CD4-positive, alpha-beta memory T cell (primary cell): ENCODE results near the gene PSMD12. TPM values are rescaled to one million over a fixed set of nuclear protein-coding genes. Genes with fewer than 3 reads are reported as not detected.

Experiments
- CTCF ChIA-PET: fragments of 350-600 bp; sonication (Branson Sonifier 250); formaldehyde crosslinking; loops from one replicate; lab custom pipeline; 2021; ENCODE audit warnings: inconsistent platforms; ENCODE audit not compliant: partially characterized antibody; lab: Charles Lee
- POLR2A ChIA-PET: fragments of 350-600 bp; sonication (Branson Sonifier 250); formaldehyde crosslinking; loops from one replicate; lab custom pipeline; 2021; ENCODE audit not compliant: partially characterized antibody; lab: Charles Lee
- DNase-seq, 5 donors: peaks; one replicate each; pipeline versions ENCODE4 v3.0.0 to v3.0.0-alpha.2; 2020 to 2022; ENCODE audit warnings: mixed read lengths in 1 of 5
- H3K27ac ChIP-seq: one replicate; pipeline ENCODE4 v1.7.0; 2013; ENCODE audit warnings: low read depth, low read length
- H3K27me3 ChIP-seq: 2 replicates; pipeline ENCODE4 v1.7.0; 2013; ENCODE audit warnings: mild to moderate bottlenecking, low read length, moderate library complexity; ENCODE audit not compliant: insufficient read depth
- H3K36me3 ChIP-seq: 2 replicates; pipeline ENCODE4 v1.7.0; 2013; ENCODE audit warnings: mild to moderate bottlenecking, low read length, moderate library complexity; ENCODE audit not compliant: insufficient read depth
- H3K4me1 ChIP-seq: 2 replicates; pipeline ENCODE4 v1.7.0; 2013; ENCODE audit warnings: mild to moderate bottlenecking, low read length, moderate library complexity; ENCODE audit not compliant: insufficient read depth
- H3K4me3 ChIP-seq, 2 donors: one replicate each; pipeline ENCODE4 v1.7.0; 2013; ENCODE audit warnings: low read length in 2 of 2, mild to moderate bottlenecking in 1 of 2
- H3K9me3 ChIP-seq, 2 donors: one replicate each; pipeline ENCODE4 v1.7.0; 2013; ENCODE audit warnings: low read length in 2 of 2, control low read depth in 1 of 2; ENCODE audit not compliant: control insufficient read depth in 1 of 2
- H3K27ac Mint-ChIP-seq, 7 donors: one replicate each; pipeline ENCODE4 v1.8.0; 2020 to 2021; ENCODE audit warnings: mixed read lengths in 7 of 7, mild to moderate bottlenecking in 6 of 7, inconsistent platforms in 3 of 7, moderate library complexity in 3 of 7
- H3K27me3 Mint-ChIP-seq, 2 donors: one replicate each; pipeline ENCODE4 v1.8.0; 2020 to 2021; ENCODE audit warnings: mixed read lengths in 2 of 2
- H3K36me3 Mint-ChIP-seq, 2 donors: one replicate each; pipeline ENCODE4 v1.8.0; 2020 to 2021; ENCODE audit warnings: mixed read lengths in 2 of 2, inconsistent platforms in 1 of 2, mild to moderate bottlenecking in 1 of 2
- H3K4me1 Mint-ChIP-seq, 4 donors: one replicate each; pipeline ENCODE4 v1.8.0; 2020 to 2021; ENCODE audit warnings: mixed read lengths in 4 of 4, mild to moderate bottlenecking in 1 of 4
- H3K4me3 Mint-ChIP-seq, 8 donors: one replicate each; pipeline ENCODE4 v1.8.0; 2020 to 2021; ENCODE audit warnings: mixed read lengths in 8 of 8, mild to moderate bottlenecking in 7 of 8, moderate library complexity in 6 of 8, inconsistent platforms in 3 of 8
- H3K9me3 Mint-ChIP-seq, 8 donors: one replicate each; pipeline ENCODE4 v1.8.0; 2020 to 2021; ENCODE audit warnings: mixed read lengths in 8 of 8, mild to moderate bottlenecking in 5 of 8, inconsistent platforms in 3 of 8, moderate library complexity in 1 of 8
- intact Hi-C: fragments of 100-400 bp; cut with micrococcal nuclease; formaldehyde crosslinking; loops from one replicate; pipeline ENCODE4 v1.15.1; 2023
- polyA plus RNA-seq, 2 donors: library from polyadenylated mRNA; unstranded; fragments of 300-500 nt; fragmentation: Illumina TruSeq; gene quantifications; one replicate each; pipeline ENCODE4 v1.2.3, GENCODE V29; 2021
- total RNA-seq, 2 experiments: library from RNA; stranded (reverse); gene quantifications; one replicate each; pipeline ENCODE4 v1.2.3, GENCODE V29; 2021

PSMD12 gene
- total and polyA plus RNA-seq, 4 experiments from 2014 or later: 34.5 to 49.8 (median 47.8) TPM

DNA sequence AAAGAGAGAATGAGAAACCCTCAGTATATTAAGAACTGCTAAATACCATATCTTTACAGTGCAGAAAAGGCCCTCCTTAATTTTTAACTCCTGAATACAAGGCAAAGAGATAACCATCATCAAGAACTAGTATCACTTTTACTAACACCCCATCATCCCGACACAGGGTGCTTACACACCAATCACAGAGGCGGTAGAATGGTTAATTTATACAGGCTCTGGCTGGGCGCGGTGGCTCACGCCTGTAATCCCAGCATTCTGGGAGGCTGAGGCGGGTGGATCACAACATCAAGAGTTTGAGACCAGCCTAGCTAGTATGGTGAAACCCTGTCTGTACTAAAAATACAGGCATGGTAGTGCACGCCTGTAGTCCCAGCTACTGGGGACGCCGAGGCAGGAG, 4.2 kb downstream of the PSMD12 start:
- Mint-ChIP-seq H3K36me3 (peaks cover 20 to 47% of the 10 kb centered on the region in 2 donors), H3K9me3 (no peaks in the 10 kb centered on the region), H3K4me1 (peaks cover 52 to 85% (median 71%) of the 10 kb centered on the region in 4 donors), H3K4me3 (peak overlapping the region in 6 of 8 donors; percentile 36 to 64 (median 56)), H3K27ac (peak overlapping the region in 5 of 7 donors; percentile 24 to 84 (median 62)), H3K27me3 (no peaks in the 10 kb centered on the region)
- ChIA-PET CTCF (interaction anchor here (0.6 to 29.3 kb wide), 3 partner anchors 13 to 416 kb away, joined by 4 to 605 read pairs (median 126); partner anchors contain the start of gene PITPNC1), POLR2A (no interaction called here)
- Histone ChIP-seq H3K4me1 (peaks cover 84% of the 10 kb centered on the region), H3K9me3 (no peaks in the 10 kb centered on the region), H3K36me3 (peaks cover 2% of the 10 kb centered on the region), H3K4me3 (no peak overlapping the region), H3K27ac (no peak overlapping the region), H3K27me3 (no peaks in the 10 kb centered on the region)
- intact Hi-C loops: loop anchor here (5.0 kb wide), 1 partner anchor 115 kb away; the partner anchor contains the start of gene HELZ
- no peak for DNase-seq

DNA sequence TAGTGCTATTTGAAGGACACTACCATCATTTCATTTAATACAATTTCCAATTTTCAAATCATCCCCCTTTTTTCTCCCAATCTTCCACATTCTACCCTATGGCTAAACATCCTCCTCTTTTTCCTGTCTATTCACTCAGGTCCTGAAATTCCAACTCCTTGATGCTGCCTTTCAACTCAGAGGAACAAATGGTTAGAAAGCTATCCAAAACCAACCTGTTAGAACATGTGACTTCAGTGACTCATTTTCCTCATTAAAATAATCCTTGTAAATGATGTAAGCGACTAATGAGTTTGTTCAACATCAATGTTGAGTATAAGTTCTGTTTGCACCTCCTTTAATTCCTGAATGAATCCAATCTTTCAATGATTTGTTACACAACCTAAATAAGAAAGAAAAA, 5.5 kb downstream of the PSMD12 start:
- Histone ChIP-seq H3K36me3 (peaks cover 12% of the 10 kb centered on the region), H3K27me3 (no peaks in the 10 kb centered on the region), H3K4me3 (no peak overlapping the region), H3K27ac (peak overlapping the region; percentile 48), H3K4me1 (peaks cover 78% of the 10 kb centered on the region), H3K9me3 (no peaks in the 10 kb centered on the region)
- POLR2A ChIA-PET: interaction anchor here (0.9 to 3.0 kb wide), 2 partner anchors 14 to 17 kb away, joined by 3 to 15 read pairs; partner anchors contain the start of gene PITPNC1
- H3K27ac Mint-ChIP-seq: peak overlapping the region; percentile 79 to 93 (median 90)
- H3K27me3 Mint-ChIP-seq: no peaks in the 10 kb centered on the region
- DNase-seq: no peak
- CTCF ChIA-PET: interaction anchor here (1.2 to 12.1 kb wide), 2 partner anchors 14 to 115 kb away, joined by 3 to 126 read pairs; partner anchors contain the start of gene PITPNC1
- peak overlapping the region in 4 of 8 donors; percentile 22 to 60 (median 43) for H3K4me3 Mint-ChIP-seq
- H3K4me1 Mint-ChIP-seq: peaks cover 51 to 81% (median 66%) of the 10 kb centered on the region in 4 donors
- intact Hi-C loops: loop anchor here (5.0 kb wide), 1 partner anchor 114 kb away; the partner anchor contains the start of gene HELZ
- peaks cover 23 to 45% of the 10 kb centered on the region in 2 donors for H3K36me3 Mint-ChIP-seq
- H3K9me3 Mint-ChIP-seq: no peaks in the 10 kb centered on the region

DNA sequence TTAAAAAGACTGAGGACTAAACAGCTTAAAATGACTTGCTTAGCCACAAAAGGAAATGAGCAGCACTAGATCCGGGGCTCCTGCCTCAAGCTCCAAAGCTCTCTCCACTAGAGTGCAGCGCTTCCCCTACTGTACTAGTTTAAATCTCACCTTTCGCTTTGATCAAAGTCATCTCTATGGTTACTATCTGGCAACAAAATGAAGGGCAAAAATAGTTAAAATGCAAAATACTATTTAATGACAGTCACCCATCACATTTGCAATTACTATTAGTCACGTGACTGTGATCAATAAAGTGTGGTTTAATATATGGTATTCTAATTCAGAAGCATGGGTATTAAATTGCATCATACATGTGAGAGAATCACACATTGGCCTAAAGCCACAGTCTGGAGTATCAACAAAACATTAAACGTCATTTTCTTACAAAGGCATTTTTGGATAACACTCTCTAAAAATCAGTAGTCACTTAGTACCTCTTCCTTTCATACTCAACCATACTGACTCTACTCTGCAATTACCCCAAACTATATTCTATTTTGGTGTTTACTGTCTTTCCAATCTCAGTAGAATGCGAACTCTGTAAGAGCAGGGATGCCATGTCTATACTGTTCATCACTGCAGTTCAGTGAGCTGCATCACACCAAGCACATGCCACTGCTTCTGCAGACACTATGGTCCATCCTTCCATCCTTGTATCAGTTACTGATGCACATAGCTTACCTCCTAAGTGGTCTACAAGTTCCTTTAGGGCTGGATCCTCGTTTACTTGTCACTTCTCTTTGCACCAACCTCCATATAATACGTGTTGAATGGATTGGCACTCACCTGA, 6.2 kb downstream of the PSMD12 start:
- Mint-ChIP-seq H3K4me3 (peak overlapping the region; percentile 22 to 72 (median 55)), H3K9me3 (no peaks in the 10 kb centered on the region), H3K27ac (peak overlapping the region; percentile 79 to 93 (median 90)), H3K4me1 (peaks cover 48 to 80% (median 61%) of the 10 kb centered on the region in 4 donors), H3K36me3 (peaks cover 30 to 47% of the 10 kb centered on the region in 2 donors), H3K27me3 (no peaks in the 10 kb centered on the region)
- ChIA-PET CTCF (interaction anchor here (0.8 to 12.1 kb wide), 8 partner anchors 15 to 340 kb away, joined by 3 to 126 read pairs (median 4); partner anchors contain the start of gene PITPNC1), POLR2A (interaction anchor here (1.4 to 3.0 kb wide), 4 partner anchors 8 to 357 kb away, joined by 3 to 15 read pairs (median 6); partner anchors contain the start of gene PITPNC1)
- Histone ChIP-seq H3K36me3 (peaks cover 19% of the 10 kb centered on the region), H3K4me3 (no peak overlapping the region), H3K9me3 (no peaks in the 10 kb centered on the region), H3K27me3 (no peaks in the 10 kb centered on the region), H3K27ac (peak overlapping the region; percentile 48), H3K4me1 (peaks cover 75% of the 10 kb centered on the region)
- intact Hi-C loops: loop anchor here (5.0 kb wide), 1 partner anchor 113 kb away; the partner anchor contains the start of gene HELZ
- peak; percentile 66 to 86 (median 74) for DNase-seq

DNA sequence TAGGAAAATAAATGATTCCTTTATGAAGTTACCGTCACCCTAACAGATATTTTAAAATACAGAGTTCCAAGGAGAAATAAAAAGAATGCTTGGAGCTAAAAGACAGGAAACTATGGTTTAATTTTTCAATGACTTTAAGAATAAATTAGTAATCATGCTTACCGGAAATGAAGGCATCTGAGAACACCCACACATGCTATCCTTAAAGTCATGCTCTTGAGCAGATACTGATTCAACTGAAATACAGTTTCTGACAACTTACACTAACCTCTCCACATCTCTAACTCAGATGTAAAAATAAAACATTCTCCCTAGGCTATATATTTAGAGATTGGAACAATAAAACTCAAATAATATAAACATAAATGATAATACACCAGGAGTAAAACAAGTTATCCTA, 7.8 kb downstream of the PSMD12 start:
- POLR2A ChIA-PET: interaction anchor here (1.0 to 3.0 kb wide), 6 partner anchors 10 to 359 kb away, joined by 3 to 15 read pairs (median 4); partner anchors contain the start of gene PITPNC1
- peaks cover 37 to 57% of the 10 kb centered on the region in 2 donors for H3K36me3 Mint-ChIP-seq
- Histone ChIP-seq H3K36me3 (peaks cover 31% of the 10 kb centered on the region), H3K4me1 (peaks cover 59% of the 10 kb centered on the region), H3K4me3 (no peak overlapping the region), H3K27me3 (no peaks in the 10 kb centered on the region), H3K9me3 (no peaks in the 10 kb centered on the region), H3K27ac (no peak overlapping the region)
- DNase-seq: no peak
- no peaks in the 10 kb centered on the region for H3K27me3 Mint-ChIP-seq
- intact Hi-C loops: no loop called here
- peak overlapping the region in 7 of 8 donors; percentile 6 to 77 (median 43) for H3K4me3 Mint-ChIP-seq
- H3K4me1 Mint-ChIP-seq: peaks cover 37 to 64% (median 52%) of the 10 kb centered on the region in 4 donors
- peak overlapping the region; percentile 22 to 91 (median 76) for H3K27ac Mint-ChIP-seq
- no peaks in the 10 kb centered on the region for H3K9me3 Mint-ChIP-seq
- CTCF ChIA-PET: interaction anchor here (0.6 to 12.1 kb wide), 3 partner anchors 16 to 466 kb away, joined by 3 to 126 read pairs (median 3); partner anchors contain the start of genes BPTF and PITPNC1

DNA sequence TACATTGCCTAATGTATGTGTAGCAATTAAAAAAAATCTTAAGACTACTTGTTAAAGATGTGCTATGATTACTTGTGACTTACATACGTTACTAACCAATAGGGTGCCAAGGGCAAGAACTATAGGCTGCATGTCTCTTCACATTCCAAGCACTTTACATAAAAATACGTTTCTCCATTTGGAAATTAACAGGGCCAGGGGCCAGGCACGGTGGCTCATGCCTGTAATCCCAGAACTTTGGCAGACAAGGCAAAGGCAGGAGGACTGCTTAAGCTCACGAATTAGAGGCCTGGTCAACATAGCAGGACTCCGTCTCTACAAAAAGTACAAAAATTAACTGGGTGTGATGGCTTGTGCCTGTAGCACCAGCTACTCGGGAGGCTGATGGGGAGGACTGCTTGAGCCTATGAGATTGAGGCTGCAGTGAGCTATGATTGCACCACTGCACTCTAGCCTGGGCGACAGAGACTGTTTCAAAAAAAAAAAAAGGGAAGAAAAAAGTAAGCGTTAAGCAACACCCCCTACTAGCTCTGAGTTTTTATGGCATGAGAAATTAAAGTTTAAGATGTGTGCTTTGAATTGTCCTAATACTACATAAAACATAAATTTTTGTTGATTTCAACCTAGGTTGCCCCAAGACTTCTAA, 12.3 kb downstream of the PSMD12 start:
- peaks cover 8 to 31% (median 22%) of the 10 kb centered on the region in 4 donors for H3K4me1 Mint-ChIP-seq
- peaks cover 42 to 61% of the 10 kb centered on the region in 2 donors for H3K36me3 Mint-ChIP-seq
- no peak overlapping the region for H3K4me3 ChIP-seq
- H3K4me3 Mint-ChIP-seq: no peak overlapping the region
- intact Hi-C loops: no loop called here
- H3K4me1 ChIP-seq: peaks cover 14% of the 10 kb centered on the region
- DNase-seq: no peak
- H3K36me3 ChIP-seq: peaks cover 58% of the 10 kb centered on the region
- no peak overlapping the region for H3K27ac ChIP-seq
- no peaks in the 10 kb centered on the region for H3K9me3 ChIP-seq
- no peaks in the 10 kb centered on the region for H3K9me3 Mint-ChIP-seq
- no peaks in the 10 kb centered on the region for H3K27me3 Mint-ChIP-seq
- POLR2A ChIA-PET: interaction anchor here (2.4 kb wide), 1 partner anchor 12 kb away, joined by 7 read pairs; the partner anchor contains the start of gene PSMD12
- CTCF ChIA-PET: interaction anchor here (0.7 to 2.7 kb wide), 4 partner anchors 9 to 334 kb away, joined by 3 to 8 read pairs (median 4); no protein-coding TSS in a partner anchor
- H3K27ac Mint-ChIP-seq: peak overlapping the region in 3 of 7 donors; percentile 4 to 81 (median 47)
- no peaks in the 10 kb centered on the region for H3K27me3 ChIP-seq

DNA sequence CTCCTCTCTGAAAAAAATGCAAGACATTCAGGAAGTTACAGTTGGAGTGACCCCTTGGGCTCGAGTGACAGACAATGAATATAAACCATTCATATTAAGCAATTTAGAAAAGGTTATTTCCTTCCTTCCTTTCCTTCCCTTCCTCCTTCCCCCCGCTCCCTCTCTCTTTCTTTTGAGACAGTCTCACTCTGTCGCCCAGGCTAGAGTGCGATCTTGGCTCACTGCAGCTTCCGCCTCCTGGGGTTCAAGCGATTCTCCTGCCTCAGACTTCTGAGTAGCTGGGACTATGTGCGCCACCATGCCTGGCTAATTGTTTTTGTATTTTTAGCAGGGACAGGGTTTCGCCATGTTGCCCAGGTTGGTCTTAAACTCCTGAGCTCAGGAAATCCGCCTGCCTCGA, 13.2 kb downstream of the PSMD12 start:
- Histone ChIP-seq H3K36me3 (peaks cover 66% of the 10 kb centered on the region), H3K27me3 (no peaks in the 10 kb centered on the region), H3K27ac (no peak overlapping the region), H3K9me3 (no peaks in the 10 kb centered on the region), H3K4me3 (no peak overlapping the region), H3K4me1 (peaks cover 5% of the 10 kb centered on the region)
- Mint-ChIP-seq H3K27me3 (no peaks in the 10 kb centered on the region), H3K9me3 (no peaks in the 10 kb centered on the region), H3K4me3 (no peak overlapping the region), H3K36me3 (peaks cover 37 to 64% of the 10 kb centered on the region in 2 donors), H3K4me1 (peaks cover 2 to 22% (median 14%) of the 10 kb centered on the region in 4 donors), H3K27ac (no peak overlapping the region)
- DNase-seq: no peak
- ChIA-PET POLR2A (interaction anchor here (1.3 to 2.4 kb wide), 2 partner anchors 10 to 12 kb away, joined by 3 to 7 read pairs; partner anchors contain the start of gene PSMD12), CTCF (interaction anchor here (2.5 to 2.7 kb wide), 2 partner anchors 21 to 335 kb away, joined by 6 to 8 read pairs; no protein-coding TSS in a partner anchor)
- intact Hi-C loops: no loop called here
